Kidney (tissue), 14 donors: ENCODE data around the gene SPATA45. TPM values are rescaled to one million over a fixed set of nuclear protein-coding genes. Genes with fewer than 3 reads are reported as not detected.
A peak's percentile ranks its signal among the peaks of the same experiment; 100 is the strongest.

Source experiments
- DNase-seq, 5 donors: peaks; one replicate each; pipeline ENCODE4 v3.0.0-alpha.2; 2013 to 2020
- FAIRE-seq: peaks from 2 replicates; lab custom pipeline; 2012; peaks lifted over from hg19 to GRCh38; lab: Jason Lieb, UNC
- H3K27ac ChIP-seq, 2 donors: one replicate each; pipeline ENCODE4 v1.7.0; 2013; ENCODE audit warnings: low read depth in 2 of 2, low read length in 2 of 2, inconsistent platforms in 1 of 2
- H3K27me3 ChIP-seq: one replicate; pipeline ENCODE4 v1.7.1; 2013; ENCODE audit warnings: low read length, inconsistent platforms; ENCODE audit not compliant: control insufficient read depth, insufficient read depth
- H3K36me3 ChIP-seq, 3 donors: one replicate each; pipeline versions ENCODE4 v1.7.0 to v1.7.1; 2013; ENCODE audit warnings: low read length in 3 of 3, control low read depth in 1 of 3, inconsistent platforms in 1 of 3; ENCODE audit not compliant: insufficient read depth in 3 of 3, control insufficient read depth in 2 of 3
- H3K4me1 ChIP-seq, 3 donors: one replicate each; pipeline versions ENCODE4 v1.7.0 to v1.7.1; 2013; ENCODE audit warnings: low read length in 3 of 3, inconsistent platforms in 1 of 3, low read depth in 1 of 3; ENCODE audit not compliant: control insufficient read depth in 2 of 3, insufficient read depth in 2 of 3
- H3K4me3 ChIP-seq, 3 donors: one replicate each; pipeline versions ENCODE4 v1.7.0 to v1.8.1; 2013; ENCODE audit warnings: low read length in 3 of 3, control low read depth in 1 of 3, inconsistent platforms in 1 of 3
- H3K9ac ChIP-seq, 3 donors: one replicate each; pipeline versions ENCODE4 v1.7.0 to v1.7.1; 2013; ENCODE audit warnings: low read length in 3 of 3, control low read depth in 1 of 3, inconsistent platforms in 1 of 3
- H3K9me3 ChIP-seq, 3 donors: one replicate each; pipeline versions ENCODE4 v1.7.0 to v1.7.1; 2013; ENCODE audit warnings: low read length in 3 of 3, control low read depth in 1 of 3, inconsistent platforms in 1 of 3; ENCODE audit not compliant: control insufficient read depth in 2 of 3, insufficient read depth in 1 of 3
- CTCF ChIP-seq: IDR thresholded peaks from 3 replicates; pipeline ENCODE4 v1.5.1; 2012; ENCODE audit warnings: mild to moderate bottlenecking, moderate library complexity, borderline replicate concordance; ENCODE audit not compliant: insufficient read depth; ENCODE audit errors: extremely low read depth
- intact Hi-C: fragments of 100-400 bp; cut with DNase I; formaldehyde crosslinking; loops from one replicate; pipeline ENCODE4 v1.11.1; 2022
- polyA plus RNA-seq: library from polyadenylated mRNA; stranded (reverse); fragments of 350-450 nt; fragmentation: Illumina TruSeq; extraction: RNeasy Lipid Tissue Mini Kit (QIAGEN cat#74804); gene quantifications from one replicate; pipeline ENCODE4 v1.2.3, GENCODE V29; 2014; ENCODE audit warnings: low read depth, low replicate concordance; ENCODE audit not compliant: insufficient read depth
- total RNA-seq: library from RNA; stranded (reverse); fragmentation: NEBNext Ultra II Directional; extraction: Animal tissue kit (Norgen Biotek cat#: 25700); gene quantifications from one replicate; pipeline ENCODE4 v1.2.1, GENCODE V29; 2021
- donor health status: control.
- donor health status: control.
- donor health status: control.
- donor health status: control.
- donor health status: control.
- donor health status: DM: yes; HTN: yes; CAD: no.
- donor health status: Normal renal cell carcinoma (clear cell type).

The SPATA45 gene
- total and polyA plus RNA-seq, 2 donors from 2014 or later: 0.57 TPM; not detected in 1

GRCh38 chr1:212782422-212783154 is 64.9 kb downstream of the SPATA45 start:
- H3K4me3 ChIP-seq: no peak overlapping the region
- H3K27me3 ChIP-seq: no peaks in the 10 kb centered on the region
- H3K9me3 ChIP-seq: no peaks in the 10 kb centered on the region
- no peaks in the 10 kb centered on the region for H3K4me1 ChIP-seq
- no peak overlapping the region for H3K9ac ChIP-seq
- no peak overlapping the region for H3K27ac ChIP-seq
- FAIRE-seq (peak; percentile 56), DNase-seq (peak in 2 of 5 donors; percentile 21 to 40)
- TF ChIP-seq CTCF: peak; percentile 43
- intact Hi-C loops: no loop called here
- peaks cover 0 to 9% (median 3%) of the 10 kb centered on the region in 3 donors for H3K36me3 ChIP-seq

- H3K9me3 ChIP-seq: no peaks in the 10 kb centered on the region
- no peaks in the 10 kb centered on the region for H3K4me1 ChIP-seq
- H3K36me3 ChIP-seq: peaks cover 0 to 9% (median 3%) of the 10 kb centered on the region in 3 donors
- no peak overlapping the region for H3K27ac ChIP-seq
- no peak overlapping the region for H3K9ac ChIP-seq
- TF ChIP-seq CTCF: no peak
- DNase-seq (no peak), FAIRE-seq (no peak)
- H3K4me3 ChIP-seq: no peak overlapping the region
- intact Hi-C loops: no loop called here
- no peaks in the 10 kb centered on the region for H3K27me3 ChIP-seq
These were observed 66.2 kb downstream of the SPATA45 start for GRCh38 chr1:212781225-212781624.

- intact Hi-C loops: no loop called here
- Histone ChIP-seq H3K9ac (no peak overlapping the region), H3K4me3 (no peak overlapping the region), H3K27ac (no peak overlapping the region), H3K4me1 (no peaks in the 10 kb centered on the region), H3K27me3 (no peaks in the 10 kb centered on the region), H3K36me3 (peaks cover 0 to 9% (median 3%) of the 10 kb centered on the region in 3 donors), H3K9me3 (no peaks in the 10 kb centered on the region)
- DNase-seq (no peak), FAIRE-seq (no peak)
- no peak for TF ChIP-seq CTCF
These were observed 66.7 kb downstream of the SPATA45 start for GRCh38 chr1:212780759-212781158.

Other genes starting within 250 kb of the SPATA45 start
- gene ATF3, start 238.9 kb downstream of the SPATA45 start, total RNA-seq: 12.8 TPM
- 14.6 TPM for gene ATF3, start 238.9 kb downstream of the SPATA45 start, polyA plus RNA-seq
- gene BATF3, start 147.8 kb downstream of the SPATA45 start, total RNA-seq: 6.5 TPM
- gene BATF3, start 147.8 kb downstream of the SPATA45 start, polyA plus RNA-seq: 3.3 TPM
- gene NSL1, start 55.9 kb downstream of the SPATA45 start, total RNA-seq: 34.5 TPM
- gene NSL1, start 55.9 kb downstream of the SPATA45 start, polyA plus RNA-seq: 19.5 TPM
- gene TATDN3, start 55.8 kb downstream of the SPATA45 start, total RNA-seq: 18.6 TPM
- 19.5 TPM for gene TATDN3, start 55.8 kb downstream of the SPATA45 start, polyA plus RNA-seq
- gene FLVCR1, start 10.6 kb upstream of the SPATA45 start, total RNA-seq: 6.8 TPM
- 2.9 TPM for gene FLVCR1, start 10.6 kb upstream of the SPATA45 start, polyA plus RNA-seq
- gene VASH2, start 102.9 kb upstream of the SPATA45 start, total RNA-seq: 0.57 TPM
- gene VASH2, start 102.9 kb upstream of the SPATA45 start, polyA plus RNA-seq: not detected
- gene ANGEL2, start 168.2 kb upstream of the SPATA45 start, total RNA-seq: 38.6 TPM
- 11.0 TPM for gene ANGEL2, start 168.2 kb upstream of the SPATA45 start, polyA plus RNA-seq
- 13.8 TPM for gene RPS6KC1, start 203.6 kb upstream of the SPATA45 start, total RNA-seq
- gene RPS6KC1, start 203.6 kb upstream of the SPATA45 start, polyA plus RNA-seq: 6.3 TPM